Hematopoietic multipotent progenitor cell treated with erythropoietin and hydrocortisone succinate and interleukin-3 and kit ligand, for 4 days (in vitro differentiated cells): ENCODE measurements around the gene RPL31.
"Not testable (repeated sequence)": the region's sequence is repeated elsewhere in the genome, so short reads cannot be mapped to it uniquely, and the experiment has no call there.

Source experiments
- DNase-seq: peaks from one replicate; pipeline ENCODE4 v3.0.0-alpha.2; 2015

RPL31 gene

DNA sequence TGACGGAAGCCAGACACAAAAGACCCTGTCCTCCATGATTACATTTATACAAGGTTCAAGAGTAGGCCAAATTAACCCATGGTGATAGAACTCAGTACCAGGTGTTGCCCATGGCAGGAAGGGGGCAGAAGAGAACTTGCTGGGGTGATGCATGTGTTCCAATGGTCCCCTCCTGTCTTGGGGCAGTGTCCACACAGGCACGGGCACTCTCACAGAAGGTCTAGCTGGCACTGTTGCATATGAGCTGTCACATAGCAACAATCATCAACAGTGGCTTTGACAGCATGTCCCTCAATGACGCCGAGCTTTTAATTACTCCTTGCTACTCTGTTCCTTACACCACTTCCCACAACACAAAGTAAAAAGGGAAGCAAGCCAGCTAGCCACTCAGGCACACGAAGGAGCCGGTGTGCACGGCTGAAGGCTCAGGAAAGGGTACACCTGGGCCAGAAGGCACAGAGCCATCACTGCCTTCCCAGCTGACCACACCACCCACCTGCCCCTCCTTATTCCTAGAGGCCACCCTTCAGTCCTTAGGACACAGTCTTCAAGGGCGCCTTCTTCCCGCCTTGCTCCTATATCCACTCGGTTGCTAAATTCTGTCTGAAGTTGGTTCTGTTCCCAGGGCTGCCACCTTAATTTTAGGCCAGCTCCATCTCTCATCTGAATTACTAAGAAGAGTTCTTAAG lies 28.9 kb downstream of the RPL31 start:
- DNase-seq: no peak

DNA sequence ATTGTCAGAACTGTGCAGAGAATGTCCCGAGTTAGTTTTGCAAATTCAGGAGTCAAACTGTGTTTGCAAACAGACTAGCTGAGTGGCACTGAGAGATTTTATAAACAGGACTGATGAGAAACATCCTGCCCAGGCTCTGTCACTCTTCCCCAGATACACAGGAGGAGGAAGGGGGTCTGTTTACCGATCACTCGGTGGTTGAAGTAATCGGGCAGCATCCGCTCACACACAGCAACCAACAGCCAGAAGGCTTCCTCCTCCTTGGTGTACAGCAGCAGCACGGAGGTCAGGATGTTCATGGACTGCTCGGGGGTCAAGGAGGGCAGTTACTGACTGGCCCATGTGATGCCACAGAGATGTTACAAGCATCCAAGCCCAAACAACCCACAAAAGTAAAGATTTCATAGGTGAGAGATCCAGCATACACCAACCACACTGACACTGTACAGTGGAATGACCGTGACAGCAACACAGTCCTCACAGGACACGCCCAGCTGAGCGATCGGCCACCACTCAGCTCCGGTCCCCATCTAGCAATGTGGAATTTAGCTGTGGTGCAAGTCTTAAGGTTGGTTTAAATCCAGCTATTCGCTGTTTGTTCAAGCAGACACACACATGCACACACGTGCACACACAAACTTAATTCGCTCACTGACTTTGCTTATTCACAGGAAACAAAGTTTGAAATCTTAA lies 30.1 kb downstream of the RPL31 start:
- no peak for DNase-seq

DNA sequence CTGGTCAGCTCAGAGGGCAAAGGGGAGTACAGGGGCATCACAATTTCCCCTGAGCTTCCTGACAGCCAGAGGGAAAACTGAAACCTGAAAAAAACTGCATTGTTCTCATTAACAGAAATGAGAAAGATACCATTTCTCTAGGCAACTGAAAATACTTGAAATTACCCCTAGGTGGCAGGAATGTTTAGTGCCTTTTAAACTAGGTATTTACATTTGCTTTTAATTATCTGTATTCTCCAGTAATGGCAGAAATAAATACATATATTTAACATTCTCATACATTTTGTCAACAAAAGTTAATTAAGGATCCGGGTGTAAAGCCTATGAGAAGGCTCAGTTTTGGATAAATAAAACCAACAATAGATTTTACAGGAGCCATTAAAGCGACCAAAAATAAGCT lies 34.5 kb downstream of the RPL31 start:
- DNase-seq: peak; percentile 65

DNA sequence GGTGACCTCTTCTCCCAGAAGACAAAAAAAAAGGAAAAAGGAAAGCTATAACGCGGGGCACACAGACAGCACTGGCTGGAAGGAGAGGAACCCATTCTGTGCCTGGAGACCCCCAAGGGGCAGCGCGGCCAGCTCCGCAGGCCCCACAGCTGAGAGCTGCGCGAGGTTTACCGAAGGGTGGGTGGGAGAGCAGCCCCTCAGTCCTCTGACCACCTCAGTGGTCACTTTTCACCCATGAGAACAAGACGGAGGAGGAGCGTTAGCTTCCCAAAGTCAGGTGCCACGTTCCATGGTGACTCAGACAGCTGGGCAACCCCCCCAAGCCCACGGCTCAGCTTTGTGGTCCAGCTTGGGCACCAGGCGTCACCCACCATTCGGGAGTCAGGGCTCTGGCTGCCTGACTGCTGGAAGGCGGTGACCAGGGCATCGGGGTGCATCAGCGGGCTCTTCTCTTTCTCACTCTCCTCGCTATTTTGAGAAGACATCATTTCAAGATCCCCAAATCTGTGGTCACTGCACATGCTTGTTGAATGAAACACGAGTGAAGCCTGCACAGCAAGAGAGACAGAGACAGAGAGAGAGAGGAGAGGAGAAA lies 35.2 kb downstream of the RPL31 start:
- DNase-seq: no peak

DNA sequence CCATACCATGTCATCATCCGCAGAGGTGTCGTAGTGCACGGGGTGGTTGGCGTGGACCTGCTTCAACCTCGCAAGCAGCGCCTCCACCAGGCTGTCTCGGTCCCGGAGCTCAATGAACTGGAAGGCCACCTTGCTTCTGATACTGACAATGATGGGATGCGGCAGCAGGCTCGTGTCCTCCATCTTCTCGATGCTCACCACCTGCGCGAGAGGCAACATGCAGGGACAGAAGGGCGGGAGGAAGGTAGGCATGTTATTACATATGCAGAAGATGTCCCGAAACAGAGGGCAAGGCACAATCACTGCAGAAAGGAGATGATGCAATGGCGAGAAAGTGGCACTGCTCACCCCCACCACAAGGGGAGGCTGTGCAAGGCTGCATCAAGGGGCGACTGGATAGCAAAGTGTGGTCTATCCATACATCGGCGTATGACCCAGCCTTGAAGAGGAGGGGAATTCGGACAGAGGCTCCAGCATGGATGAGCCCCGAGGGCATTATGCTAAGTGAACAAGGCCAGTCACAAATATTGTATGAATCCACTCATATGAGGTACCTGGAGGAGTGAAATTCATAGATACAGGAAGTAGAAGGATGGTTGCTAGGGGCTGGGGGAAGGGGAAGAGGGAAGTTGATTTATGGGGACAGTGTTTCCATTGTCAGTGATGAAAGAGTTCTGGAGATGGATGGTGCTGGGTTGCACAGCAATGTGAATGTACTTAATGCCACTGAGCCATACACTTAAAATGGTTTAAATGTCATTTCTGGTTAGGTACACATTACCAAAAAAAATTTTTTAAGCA lies 36.6 kb downstream of the RPL31 start:
- DNase-seq: peak; percentile 53

DNA sequence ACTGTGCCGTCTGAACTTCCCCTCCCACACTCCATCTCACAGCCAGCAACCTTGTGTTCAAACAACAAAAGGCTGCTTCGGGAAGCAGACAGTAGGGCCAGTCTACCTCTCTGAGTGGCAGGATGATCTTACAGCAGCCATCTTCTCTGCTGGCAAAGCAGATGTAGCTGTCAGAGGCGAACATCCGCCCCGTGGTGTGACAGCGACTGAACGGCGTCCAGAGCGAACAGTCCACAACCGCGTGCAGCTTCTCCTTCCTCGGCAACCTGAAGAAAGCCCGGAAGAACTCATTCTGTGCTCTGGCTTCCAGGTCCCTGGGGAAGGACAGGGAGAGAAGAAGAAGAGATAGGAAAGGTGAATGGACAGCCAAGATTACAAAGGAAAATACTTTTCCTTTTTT lies 38.0 kb downstream of the RPL31 start:
- no peak for DNase-seq

DNA sequence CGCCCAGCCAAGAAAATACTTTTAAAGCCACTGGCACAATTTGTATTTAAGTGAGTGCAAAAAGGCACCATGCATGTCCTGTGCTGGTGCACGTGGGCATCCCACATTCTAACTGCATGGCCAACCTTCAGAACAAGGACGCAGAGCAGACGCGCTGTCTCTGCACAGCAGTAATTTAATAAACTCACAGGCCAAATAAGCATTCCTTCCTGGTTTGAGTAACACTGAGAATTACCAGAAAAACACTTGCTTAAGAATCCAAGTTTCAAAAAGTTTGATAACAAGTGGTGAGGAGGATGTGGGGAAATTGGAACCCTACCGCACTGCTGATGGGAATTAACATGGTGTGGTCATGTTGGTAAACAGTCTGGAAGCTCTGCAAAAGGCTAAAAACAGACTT lies 38.7 kb downstream of the RPL31 start:
- no peak for DNase-seq

DNA sequence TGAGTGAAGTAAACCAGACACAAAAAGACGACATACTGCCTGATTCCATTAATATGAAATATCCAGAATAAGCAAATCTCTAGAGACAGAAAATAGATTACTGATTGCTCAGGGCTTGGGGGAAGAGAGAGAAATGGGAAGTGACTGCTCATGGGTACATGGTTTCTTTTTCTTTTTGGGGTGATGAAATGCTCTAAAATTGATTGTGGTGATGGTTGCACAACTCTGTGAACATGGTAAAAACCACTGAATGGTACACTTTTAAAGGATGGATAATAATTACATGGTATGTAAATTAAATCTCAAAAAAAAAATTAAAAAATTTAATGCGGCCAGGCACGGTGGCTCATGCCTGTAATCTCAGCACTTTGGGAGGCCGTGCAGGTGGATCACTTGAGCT lies 39.3 kb downstream of the RPL31 start:
- DNase-seq: peak; percentile 72

DNA sequence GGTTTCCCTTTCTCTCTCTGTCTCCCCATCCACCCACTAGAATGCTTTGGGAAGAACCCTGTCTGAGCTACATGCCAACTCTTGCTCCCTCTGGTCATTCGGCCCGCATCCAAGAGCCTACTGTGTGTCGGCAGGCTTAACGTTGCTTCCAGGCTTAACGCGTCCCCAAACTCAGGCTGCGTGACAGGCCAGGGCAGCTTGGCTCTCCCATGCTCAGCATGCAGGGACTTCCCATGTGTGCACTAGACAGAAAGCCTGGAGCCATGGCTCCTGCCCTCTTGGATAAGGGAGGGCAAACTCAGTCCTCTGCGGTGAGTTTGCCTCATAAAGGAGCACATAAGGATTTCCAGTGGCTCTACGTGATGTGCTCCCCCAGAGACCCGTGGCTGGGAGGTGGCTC lies 43.2 kb downstream of the RPL31 start:
- no peak for DNase-seq

DNA sequence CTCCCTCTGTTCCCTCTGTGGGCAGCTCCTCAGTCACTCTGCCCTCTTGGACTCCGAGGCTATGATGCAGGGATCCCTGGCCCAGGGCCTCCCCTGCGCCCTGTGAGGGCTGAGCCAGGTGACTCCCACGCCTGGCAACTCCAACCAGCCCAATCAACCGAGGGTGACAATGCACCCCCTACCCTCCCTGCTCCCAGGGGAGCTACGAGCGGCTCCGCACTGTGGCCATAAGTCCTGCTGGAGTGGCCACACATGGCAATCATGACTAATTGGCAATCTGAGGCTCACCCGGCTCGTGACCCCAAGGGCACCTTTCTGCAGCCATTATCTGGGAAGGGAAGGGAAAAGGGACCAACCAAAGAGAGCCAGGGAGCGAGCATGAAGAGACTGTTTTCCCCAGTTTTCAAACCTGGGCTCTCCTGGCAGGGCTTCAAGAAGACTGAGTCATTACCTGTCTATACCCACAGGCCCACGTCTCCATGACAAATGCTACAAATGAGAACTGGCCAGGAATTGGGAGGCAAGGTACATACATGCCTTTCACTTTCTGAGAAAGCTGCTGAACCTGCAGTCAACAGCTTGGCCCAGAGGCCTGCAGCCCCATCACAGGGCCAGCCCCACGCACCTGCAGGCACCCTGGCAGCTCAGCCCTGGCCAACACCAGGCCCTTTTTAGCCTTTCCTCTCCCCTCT lies 45.1 kb downstream of the RPL31 start:
- no peak for DNase-seq

DNA sequence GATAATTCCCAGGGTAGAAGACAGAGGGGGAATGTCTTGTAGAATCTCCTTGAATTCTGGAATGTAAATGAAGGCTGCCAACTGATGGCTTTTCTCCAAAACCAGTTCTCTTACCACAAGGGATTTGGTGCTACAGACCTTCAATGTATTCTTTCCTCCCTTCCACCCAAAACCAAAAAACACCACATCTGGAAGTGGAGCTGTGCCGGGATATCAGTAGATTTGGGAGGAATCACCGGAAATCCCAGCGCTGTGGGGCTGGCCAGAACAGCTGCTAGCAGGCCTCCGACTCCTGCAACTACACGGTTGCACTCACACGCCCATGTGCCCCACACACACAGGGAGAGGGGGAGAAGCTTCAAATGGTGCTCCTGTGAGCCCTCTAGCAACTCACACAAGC lies 45.7 kb downstream of the RPL31 start:
- no peak for DNase-seq

DNA sequence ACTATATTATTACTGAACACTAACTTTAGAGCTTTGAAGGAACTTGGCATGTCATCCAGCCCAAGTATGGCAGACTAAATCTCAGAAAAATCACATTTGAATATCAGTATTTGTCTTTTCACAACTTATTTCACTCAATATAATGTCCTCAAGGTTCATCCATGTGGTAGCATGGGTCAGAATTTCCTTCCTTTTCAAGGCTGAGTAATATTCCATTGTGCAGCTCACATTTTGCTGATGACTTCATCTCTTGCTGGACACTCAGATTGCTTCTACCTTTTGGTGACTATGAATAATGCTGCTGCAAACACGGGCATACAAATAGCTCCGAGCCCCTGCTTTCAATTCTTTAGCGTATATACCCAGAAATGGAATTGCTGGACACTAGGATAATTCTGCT lies 46.7 kb downstream of the RPL31 start:
- no peak for DNase-seq

DNA sequence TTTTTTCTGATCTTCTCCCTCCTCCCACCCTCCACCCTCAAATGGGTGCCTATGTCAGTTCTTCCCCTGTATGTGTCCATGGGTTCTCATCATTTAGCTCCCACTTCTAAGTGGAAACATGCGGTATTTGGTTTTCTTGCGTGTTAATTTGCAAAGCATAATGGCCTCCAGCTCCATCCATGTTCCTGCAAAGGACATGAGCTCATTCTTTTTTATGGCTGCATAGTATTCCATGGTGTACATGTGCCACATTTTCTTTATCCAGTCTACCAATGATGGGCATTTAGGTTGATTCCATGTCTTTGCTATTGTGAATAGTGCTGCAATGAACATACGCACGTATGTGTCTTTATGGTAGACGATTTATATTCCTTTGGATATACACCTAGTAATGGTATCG lies 48.8 kb downstream of the RPL31 start:
- not testable (repeated sequence) for DNase-seq

DNA sequence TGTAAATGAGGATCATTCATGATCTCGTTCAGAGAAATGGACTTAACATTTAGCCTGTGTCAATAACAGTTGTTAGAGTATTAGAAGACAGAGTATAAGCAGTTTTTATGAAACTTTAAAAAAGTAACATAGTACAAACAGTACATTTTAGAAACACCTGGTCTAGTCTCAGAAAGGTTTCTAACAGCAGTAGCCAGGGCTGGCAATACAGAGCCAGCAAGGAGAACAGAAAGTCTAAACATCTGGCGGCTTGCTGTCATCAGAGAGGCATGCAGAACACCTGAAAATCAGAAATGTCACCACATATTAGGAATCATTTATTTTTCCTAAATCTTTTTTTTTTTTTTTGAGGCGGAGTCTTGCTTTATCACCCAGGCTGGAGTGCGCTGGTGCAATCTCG lies 50.1 kb downstream of the RPL31 start:
- no peak for DNase-seq

DNA sequence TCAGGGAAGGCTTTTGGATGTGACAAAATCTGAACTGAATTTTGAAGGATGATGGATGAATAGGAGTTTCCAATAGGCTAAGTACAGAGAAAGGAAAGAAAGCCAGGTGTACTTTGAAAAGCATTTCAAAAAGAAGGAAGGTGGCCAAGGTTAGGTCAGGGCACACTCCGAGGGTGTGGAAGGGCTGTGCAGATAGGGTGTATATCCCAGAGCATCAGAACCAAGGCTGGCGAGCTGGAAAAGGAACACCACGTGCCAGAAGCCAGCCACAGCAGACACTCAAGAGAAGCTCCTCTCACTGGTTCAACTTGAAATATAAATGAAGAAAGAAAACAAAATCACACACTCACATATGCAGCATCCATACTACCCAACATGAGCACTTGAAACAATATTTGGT lies 51.0 kb downstream of the RPL31 start:
- DNase-seq: no peak
